Measurements from ENCODE around the gene PKD2L1. TPM values are rescaled to one million over a fixed set of nuclear protein-coding genes. Genes with fewer than 3 reads are reported as not detected.
"Not testable (repeated sequence)": the region's sequence is repeated elsewhere in the genome, so short reads cannot be mapped to it uniquely, and the experiment has no call there.

Gene PKD2L1
- total RNA-seq, 1 experiment from 2014 or later: not detected

- Histone ChIP-seq H3K79me2 (ENCODE audit: low read length) (no peaks in the 10 kb centered on the region), H3K4me3 (ENCODE audit: low read length) (no peak overlapping the region), H4K20me1 (ENCODE audit: low read length) (no peaks in the 10 kb centered on the region), H3K9ac (ENCODE audit: low read length) (no peak overlapping the region), H3K27me3 (ENCODE audit: low read length) (no peaks in the 10 kb centered on the region), H3K9me2 (replicated peaks; ENCODE audit: low read length) (no peaks in the 10 kb centered on the region), H3K9me3 (ENCODE audit: low read length) (no peaks in the 10 kb centered on the region), H3K27ac (ENCODE audit: low read length) (no peak overlapping the region), H3K4me1 (ENCODE audit: insufficient read depth, low read length) (no peaks in the 10 kb centered on the region), H3K4me2 (ENCODE audit: low read length) (no peak overlapping the region), H3F3A (ENCODE audit: low read length, unreplicated experiment) (no peaks in the 10 kb centered on the region), H3K36me3 (ENCODE audit: low read depth, low read length) (no peaks in the 10 kb centered on the region), H2AFZ (ENCODE audit: low read length) (no peak overlapping the region)
- no peak for TF ChIP-seq CTCF (conservative IDR thresholded peaks at IDR 0.05; ENCODE audit: low read depth, low read length)
- TF ChIP-seq EZH2 (IDR thresholded peaks at IDR 0.05; ENCODE audit: low read length, unreplicated experiment): no peak
- TF ChIP-seq EZH2phosphoT487 (IDR thresholded peaks at IDR 0.05; ENCODE audit: borderline replicate concordance, low read length): no peak
- ChIA-PET CTCF (no interaction called here), POLR2A (ENCODE audit: unreplicated experiment) (no interaction called here)
- DNase-seq: no peak
- ATAC-seq: no peak
- BruUV-seq (replicated peaks): no TSS peak
- intact Hi-C loops (cut with micrococcal nuclease): no loop called here
These were observed 32.8 kb downstream of the PKD2L1 start for GRCh38 chr10:100297242-100297641.

- no peak overlapping the region for H2AFZ ChIP-seq (ENCODE audit: low read length)
- no peaks in the 10 kb centered on the region for H3K4me1 ChIP-seq (ENCODE audit: insufficient read depth, low read length)
- DNase-seq: no peak
- TF ChIP-seq EZH2phosphoT487 (IDR thresholded peaks at IDR 0.05; ENCODE audit: borderline replicate concordance, low read length) (no peak), CTCF (conservative IDR thresholded peaks at IDR 0.05; ENCODE audit: low read depth, low read length) (no peak), EZH2 (IDR thresholded peaks at IDR 0.05; ENCODE audit: low read length, unreplicated experiment) (no peak)
- H3K36me3 ChIP-seq (ENCODE audit: low read depth, low read length): no peaks in the 10 kb centered on the region
- no peak overlapping the region for H3K4me2 ChIP-seq (ENCODE audit: low read length)
- CTCF ChIA-PET: no interaction called here
- POLR2A ChIA-PET (ENCODE audit: unreplicated experiment): interaction anchor here (0.5 kb wide), 1 partner anchor 80 kb away, joined by 7 read pairs; no protein-coding TSS in a partner anchor
- no peaks in the 10 kb centered on the region for H3F3A ChIP-seq (ENCODE audit: low read length, unreplicated experiment)
- H3K4me3 ChIP-seq (ENCODE audit: low read length): no peak overlapping the region
- intact Hi-C loops (cut with micrococcal nuclease): no loop called here
- no peaks in the 10 kb centered on the region for H3K9me2 ChIP-seq (replicated peaks; ENCODE audit: low read length)
- no peak overlapping the region for H3K27ac ChIP-seq (ENCODE audit: low read length)
- no peaks in the 10 kb centered on the region for H3K27me3 ChIP-seq (ENCODE audit: low read length)
- no peaks in the 10 kb centered on the region for H3K79me2 ChIP-seq (ENCODE audit: low read length)
- H4K20me1 ChIP-seq (ENCODE audit: low read length): no peaks in the 10 kb centered on the region
- H3K9me3 ChIP-seq (ENCODE audit: low read length): no peaks in the 10 kb centered on the region
- BruUV-seq (replicated peaks): no TSS peak
- no peak for ATAC-seq
- H3K9ac ChIP-seq (ENCODE audit: low read length): no peak overlapping the region
These were observed 37.0 kb downstream of the PKD2L1 start for GRCh38 chr10:100293066-100293465.

- CTCF ChIA-PET; ATAC-seq; DNase-seq; H3K9ac ChIP-seq (ENCODE audit: low read length); H3K36me3 ChIP-seq (ENCODE audit: low read depth, low read length); H2AFZ ChIP-seq (ENCODE audit: low read length); POLR2A ChIA-PET (ENCODE audit: unreplicated experiment); H3F3A ChIP-seq (ENCODE audit: low read length, unreplicated experiment); H3K9me3 ChIP-seq (ENCODE audit: low read length); intact Hi-C loops (cut with micrococcal nuclease); H3K9me2 ChIP-seq (replicated peaks; ENCODE audit: low read length); H3K27ac ChIP-seq (ENCODE audit: low read length); H4K20me1 ChIP-seq (ENCODE audit: low read length); H3K4me3 ChIP-seq (ENCODE audit: low read length); BruUV-seq (replicated peaks); H3K4me2 ChIP-seq (ENCODE audit: low read length); H3K4me1 ChIP-seq (ENCODE audit: insufficient read depth, low read length); H3K27me3 ChIP-seq (ENCODE audit: low read length); H3K79me2 ChIP-seq (ENCODE audit: low read length): not testable (repeated sequence)
These were observed 37.7 kb downstream of the PKD2L1 start for GRCh38 chr10:100292300-100292699.
